HepG2 (cell line): Measurements from ENCODE around the gene AP2A2. TPM values are rescaled to one million over a fixed set of nuclear protein-coding genes. Genes with fewer than 3 reads are reported as not detected.

Source experiments
- ATAC-seq: fragments of 200-7000 bp; cut with Tn5 transposase; 3 replicates; pipeline ENCODE4 v1.9.1; 2020; ENCODE audit warnings: mild to moderate bottlenecking, moderate library complexity
- BruUV-seq: library from RNA; stranded (reverse); fragments of 400-500 nt; replicated peaks from 2 replicates; lab custom pipeline; 2021; lab: Mats Ljungman, UMichigan
- CTCF ChIA-PET: fragments of 300-600 bp; formaldehyde crosslinking; extraction: SDS; loops from one replicate; lab custom pipeline; 2021; ENCODE audit warnings: low total read pairs, inconsistent platforms, low intra/inter-chr PET ratio; lab: Yijun Ruan, JAX
- POLR2A ChIA-PET: fragments of 350-600 bp; sonication (Branson Sonifier 250); formaldehyde crosslinking; loops from one replicate; lab custom pipeline; 2020; ENCODE audit warnings: antibody characterized with exemption, inconsistent platforms; lab: Yijun Ruan, JAX
- DNase-seq: peaks from one replicate; pipeline ENCODE4 v3.0.0-alpha.2; 2015; ENCODE audit warnings: low spot score
- FAIRE-seq: peaks from 3 replicates; lab custom pipeline; 2011; peaks lifted over from hg19 to GRCh38; lab: Jason Lieb, UNC
- H2AFZ ChIP-seq: one replicate; pipeline ENCODE4 v1.6.1; 2011; ENCODE audit warnings: low read length, inconsistent platforms
- H3K27ac ChIP-seq: fragments of 300-600 bp; 3 replicates; pipeline ENCODE4 v1.8.0; 2011; ENCODE audit warnings: mixed run types, mild to moderate bottlenecking, mixed read lengths, low read length, inconsistent platforms; ENCODE audit not compliant: insufficient read depth; ENCODE audit errors: extremely low read length
- H3K27me3 ChIP-seq, 2 experiments: fragments of 200-600 bp in 1 of 2; 2 replicates in 1 of 2; 3 replicates in 1 of 2; pipeline versions ENCODE4 v1.6.0 to v1.8.0; 2011; ENCODE audit warnings: low read length in 2 of 2, mild to moderate bottlenecking in 2 of 2, moderate library complexity in 2 of 2, inconsistent platforms in 1 of 2; ENCODE audit not compliant: insufficient read depth in 2 of 2, control insufficient read depth in 1 of 2
- H3K36me3 ChIP-seq, 2 experiments: fragments of 200-600 bp in 1 of 2; replicated peaks in 1 of 2; 2 replicates in 1 of 2; 3 replicates in 1 of 2; pipeline versions ENCODE4 v1.5.1 to v1.8.0; 2011; ENCODE audit warnings: low read length in 2 of 2, inconsistent platforms in 1 of 2; ENCODE audit not compliant: insufficient read depth in 2 of 2, control insufficient read depth in 1 of 2
- H3K4me1 ChIP-seq: 2 replicates; pipeline ENCODE4 v1.5.1; 2012; ENCODE audit warnings: low read length, inconsistent platforms; ENCODE audit not compliant: insufficient read depth
- H3K4me2 ChIP-seq: 2 replicates; pipeline ENCODE4 v1.6.0; 2011; ENCODE audit warnings: low read depth, low read length, inconsistent platforms
- H3K4me3 ChIP-seq, 3 experiments: fragments of 200-600 bp in 1 of 3; sonication (generic), shearing (Covaris generic) in 1 of 3; replicated peaks in 1 of 3; 2 replicates each; pipeline ENCODE4 v1.5.1; 2011 to 2016; ENCODE audit warnings: low read length in 3 of 3, inconsistent platforms in 2 of 3, low read depth in 2 of 3, mild to moderate bottlenecking in 2 of 3, control low read depth in 1 of 3, mixed read lengths in 1 of 3; ENCODE audit not compliant: insufficient read depth in 1 of 3
- H3K79me2 ChIP-seq: one replicate; pipeline ENCODE4 v1.6.1; 2011; ENCODE audit warnings: low read length, inconsistent platforms; ENCODE audit not compliant: insufficient read depth
- H3K9ac ChIP-seq: 2 replicates; pipeline ENCODE4 v1.6.0; 2011; ENCODE audit warnings: mild to moderate bottlenecking, low read depth, low read length, inconsistent platforms; ENCODE audit not compliant: insufficient read depth
- H3K9me3 ChIP-seq: 2 replicates; pipeline ENCODE4 v1.5.1; 2012; ENCODE audit warnings: mild to moderate bottlenecking, low read length
- H4K20me1 ChIP-seq: 2 replicates; pipeline ENCODE4 v1.6.0; 2011; ENCODE audit warnings: inconsistent platforms, mild to moderate bottlenecking, low read length, moderate library complexity; ENCODE audit not compliant: insufficient read depth
- AHR ChIP-seq: IDR thresholded peaks from 2 replicates; pipeline ENCODE4 v1.6.1; 2018; ENCODE audit warnings: missing genetic modification reagents, missing compliant biosample characterization
- ARNT2 ChIP-seq: sonication (generic); formaldehyde crosslinking; IDR thresholded peaks from 2 replicates; pipeline ENCODE4 v1.8.0; 2022; ENCODE audit warnings: mild to moderate bottlenecking, low read depth, missing genetic modification reagents, moderate library complexity
- CREB3 ChIP-seq: sonication (generic); formaldehyde crosslinking; IDR thresholded peaks from 2 replicates; pipeline ENCODE4 v1.5.0; 2020; ENCODE audit warnings: missing genetic modification reagents
- KAT7 ChIP-seq: IDR thresholded peaks from 2 replicates; pipeline ENCODE4 v1.6.1; 2018; ENCODE audit warnings: borderline replicate concordance, missing compliant biosample characterization
- MYNN ChIP-seq: sonication (generic); formaldehyde crosslinking; IDR thresholded peaks from 2 replicates; pipeline ENCODE4 v1.4.0; 2020; ENCODE audit warnings: mild to moderate bottlenecking, low read depth, missing genetic modification reagents
- NR3C1 ChIP-seq: sonication (generic); formaldehyde crosslinking; IDR thresholded peaks from 2 replicates; pipeline ENCODE4 v1.4.0; 2020; ENCODE audit warnings: missing genetic modification reagents
- POLR2G ChIP-seq: fragments of 200-400 bp; formaldehyde crosslinking; IDR thresholded peaks from 2 replicates; pipeline ENCODE4 v1.6.1; 2018; ENCODE audit warnings: mild to moderate bottlenecking, low read depth, low read length, moderate library complexity
- RXRA ChIP-seq: sonication (generic); formaldehyde crosslinking; IDR thresholded peaks from 2 replicates; pipeline ENCODE4 v1.5.1; 2020; ENCODE audit warnings: missing genetic modification reagents
- SSRP1 ChIP-seq: IDR thresholded peaks from 2 replicates; pipeline ENCODE4 v1.6.1; 2016; ENCODE audit warnings: control low read depth
- ZBTB26 ChIP-seq: IDR thresholded peaks from 2 replicates; pipeline ENCODE4 v1.6.1; 2016; ENCODE audit warnings: missing compliant biosample characterization, missing genetic modification reagents, borderline replicate concordance
- ZBTB4 ChIP-seq: sonication (generic); formaldehyde crosslinking; IDR thresholded peaks from 2 replicates; pipeline ENCODE4 v1.4.0; 2020; ENCODE audit warnings: missing genetic modification reagents, mild to moderate bottlenecking, borderline replicate concordance
- ZC3H4 ChIP-seq: sonication (generic); formaldehyde crosslinking; IDR thresholded peaks from 2 replicates; pipeline ENCODE4 v1.4.0; 2020; ENCODE audit warnings: missing genetic modification reagents, borderline replicate concordance
- ZNF138 ChIP-seq: sonication (generic); formaldehyde crosslinking; IDR thresholded peaks from 2 replicates; pipeline ENCODE4 v1.5.0; 2020; ENCODE audit warnings: mild to moderate bottlenecking, low read depth, missing genetic modification reagents
- ZNF326 ChIP-seq: sonication (generic); formaldehyde crosslinking; IDR thresholded peaks from 2 replicates; pipeline ENCODE4 v1.4.0; 2020; ENCODE audit warnings: missing genetic modification reagents, borderline replicate concordance
- ZNF562 ChIP-seq: sonication (generic); formaldehyde crosslinking; IDR thresholded peaks from 2 replicates; pipeline ENCODE4 v1.8.0; 2022; ENCODE audit warnings: missing genetic modification reagents, borderline replicate concordance
- ZNF720 ChIP-seq: sonication (generic); formaldehyde crosslinking; IDR thresholded peaks from 2 replicates; pipeline ENCODE4 v1.4.0; 2020; ENCODE audit warnings: missing genetic modification reagents
- WGBS: methylation state at CpG from one replicate; pipeline ENCODE4 v1.1.6; 2017; ENCODE audit warnings: low lambda C conversion rate; 5-methylcytosine and 5-hydroxymethylcytosine counted together
- in situ Hi-C: cut with HindIII; loops from 2 replicates; pipeline ENCODE4 v1.10.0; 2017; ENCODE audit warnings: low pct_unique_long_range_greater_than_20kb; ENCODE audit not compliant: extremely low pct_ligation_motif_present
- intact Hi-C: fragments of 100-400 bp; cut with micrococcal nuclease; formaldehyde crosslinking; loops from one replicate; pipeline ENCODE4 v1.10.0; 2022; ENCODE audit not compliant: unreplicated experiment
- polyA plus RNA-seq, 8 experiments: library from polyadenylated mRNA; depleted of rRNA in 3 of 8; stranded (reverse) in 7 of 8; unstranded in 1 of 8; fragments of >200 nt; fragmentation: Illumina TruSeq in 4 of 8; extraction: Trizol in 4 of 8; gene quantifications; 2 replicates each; pipeline versions ENCODE4 v1.2.1 to v1.2.3, GENCODE V29; 2011 to 2016; ENCODE audit warnings: low read depth in 4 of 8, missing spikeins in 1 of 8, mixed read lengths in 1 of 8; ENCODE audit not compliant: insufficient read depth in 1 of 8
- total RNA-seq, 5 experiments: library from RNA; depleted of rRNA; stranded (reverse); fragments of >200 nt; fragmentation: Illumina TruSeq; extraction: Trizol; gene quantifications; 2 replicates each; pipeline ENCODE4 v1.2.3, GENCODE V29; 2016; ENCODE audit warnings: low read depth in 1 of 5

The AP2A2 gene
- total and polyA plus RNA-seq, 2 of the 13 experiments (the other 11 are each of a cell fraction or from before 2014, with no cell fraction given), result 25.7 to 75.7 TPM

- TF ChIP-seq AHR, result 0 out of 2 replicates have a peak, but pooled peaks have one; percentile 14
Observed at GRCh38 chr11:911031-911889, 14.4 kb upstream of the AP2A2 start (continued).

GRCh38 chr11:911890-912219 is 13.8 kb upstream of the AP2A2 start:
- BruUV-seq, result no TSS peak
- Histone ChIP-seq H3K9ac (peak overlapping the region; percentile 82), H3K4me3 (peak overlapping the region in 2 of 3 experiments; percentile 79 to 92; a peak in 3 of 6 replicates), H3K27me3 (no peaks in the 10 kb centered on the region; a peak in 1 of 5 replicates), H3K79me2 (peaks cover 30% of the 10 kb centered on the region), H3K4me2 (peak overlapping the region; percentile 95), H4K20me1 (no peaks in the 10 kb centered on the region), H3K9me3 (no peaks in the 10 kb centered on the region), H3K36me3 (peaks cover 0 to 6% of the 10 kb centered on the region in 2 experiments; a peak in 1 of 5 replicates), H3K4me1 (peaks cover 56% of the 10 kb centered on the region), H3K27ac (peak overlapping the region; percentile 89), H2AFZ (no peak overlapping the region)
- POLR2A ChIA-PET, result interaction anchor here (0.8 to 3.3 kb wide), 7 partner anchors 10 to 440 kb away, joined by 3 to 24 read pairs (median 3); partner anchors contain the start of gene AP2A2
- in situ Hi-C loops (no loop called here), intact Hi-C loops (loop anchor here (2.0 kb wide), 2 partner anchors 35 to 63 kb away; no protein-coding TSS in a partner anchor)
- WGBS, result 97% methylated on average over 11 of the region's 11 CpGs
- ATAC-seq (no peak), DNase-seq (no peak), FAIRE-seq (no peak)
- CTCF ChIA-PET, result no interaction called here
- no peak for TF ChIP-seq ZNF326 (CRISPR knock-in tag)
- TF ChIP-seq MYNN (CRISPR knock-in tag), result no peak
- TF ChIP-seq ZBTB4 (CRISPR knock-in tag), result 0 out of 2 replicates have a peak, but pooled peaks have one; percentile 35
- TF ChIP-seq RXRA, result no peak
- no peak for TF ChIP-seq ZNF720 (CRISPR knock-in tag)
- TF ChIP-seq ZNF138 (CRISPR knock-in tag), result no peak
- no peak for TF ChIP-seq CREB3 (CRISPR knock-in tag)
- TF ChIP-seq ZNF562 (CRISPR knock-in tag), result no peak
- no peak for TF ChIP-seq ZBTB26 (CRISPR knock-in tag)
- 0 out of 2 replicates have a peak, but pooled peaks have one; percentile 40 for TF ChIP-seq ZC3H4 (CRISPR knock-in tag)
- no peak for TF ChIP-seq POLR2G
- no peak for TF ChIP-seq ARNT2
- no peak for TF ChIP-seq KAT7 (CRISPR knock-in tag)
- TF ChIP-seq NR3C1, result no peak
- TF ChIP-seq SSRP1 (CRISPR knock-in tag), result no peak
